Medulla oblongata (tissue), 1 donor: ENCODE results near the gene TRMT10C.
"Not testable (repeated sequence)": the region's sequence is repeated elsewhere in the genome, so short reads cannot be mapped to it uniquely, and the experiment has no call there.

Source experiments
- DNase-seq: peaks from one replicate; pipeline ENCODE4 v3.0.0-alpha.2; 2015; ENCODE audit errors: extremely low spot score

TRMT10C gene

DNA sequence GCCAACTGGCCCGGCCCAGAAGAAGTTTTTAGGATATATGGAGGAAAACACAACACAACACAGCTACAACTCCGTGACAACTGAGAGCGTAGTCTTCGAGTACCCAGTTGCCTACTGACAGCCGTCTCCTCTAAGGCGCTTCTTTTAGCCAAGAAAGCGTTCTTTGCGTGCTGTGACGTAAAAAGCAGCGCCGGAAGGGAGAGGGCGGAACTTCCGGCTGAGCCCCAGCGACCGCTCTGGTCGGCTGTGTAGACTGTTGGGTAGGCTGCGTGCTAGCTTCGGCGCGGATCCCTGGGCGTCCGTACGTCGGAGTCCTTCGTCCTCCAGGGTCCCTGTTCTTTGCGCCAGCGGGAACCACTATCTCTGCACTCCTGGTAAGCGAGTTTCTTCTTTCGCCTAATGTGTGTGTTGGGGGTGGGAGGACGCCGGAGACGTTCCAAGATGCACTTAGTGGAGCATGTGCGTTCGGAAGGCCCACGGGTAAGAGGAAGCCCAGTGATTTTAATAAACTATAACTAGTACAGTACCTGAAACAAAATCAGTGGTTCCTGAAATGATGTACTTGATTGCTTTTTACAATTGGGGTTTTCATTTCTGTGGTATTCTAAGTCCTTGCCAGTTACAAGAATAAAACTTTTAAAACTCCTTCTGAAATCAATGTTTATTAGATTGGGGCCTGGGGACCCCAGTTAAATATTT is at the start of gene TRMT10C:
TRMT10C (plus strand) TSS at position 239 of the 699 bp plus-strand sequence. CDS start 2,914 bp downstream, outside the sequence.
- peak; percentile 94 for DNase-seq

DNA sequence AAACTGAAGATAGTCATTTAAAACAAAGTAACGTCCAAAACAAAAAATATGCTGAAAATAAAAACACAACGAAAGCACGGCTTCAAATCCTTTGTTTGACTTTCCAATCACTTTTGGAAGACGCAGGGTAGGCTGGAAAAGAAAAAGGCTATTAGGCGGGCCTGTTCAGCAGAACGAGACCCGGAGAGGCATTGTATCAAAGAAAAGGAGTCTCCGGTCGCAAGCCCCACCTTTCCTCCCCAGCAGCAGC is 49.3 kb upstream of the TRMT10C start:
- DNase-seq = no peak

DNA sequence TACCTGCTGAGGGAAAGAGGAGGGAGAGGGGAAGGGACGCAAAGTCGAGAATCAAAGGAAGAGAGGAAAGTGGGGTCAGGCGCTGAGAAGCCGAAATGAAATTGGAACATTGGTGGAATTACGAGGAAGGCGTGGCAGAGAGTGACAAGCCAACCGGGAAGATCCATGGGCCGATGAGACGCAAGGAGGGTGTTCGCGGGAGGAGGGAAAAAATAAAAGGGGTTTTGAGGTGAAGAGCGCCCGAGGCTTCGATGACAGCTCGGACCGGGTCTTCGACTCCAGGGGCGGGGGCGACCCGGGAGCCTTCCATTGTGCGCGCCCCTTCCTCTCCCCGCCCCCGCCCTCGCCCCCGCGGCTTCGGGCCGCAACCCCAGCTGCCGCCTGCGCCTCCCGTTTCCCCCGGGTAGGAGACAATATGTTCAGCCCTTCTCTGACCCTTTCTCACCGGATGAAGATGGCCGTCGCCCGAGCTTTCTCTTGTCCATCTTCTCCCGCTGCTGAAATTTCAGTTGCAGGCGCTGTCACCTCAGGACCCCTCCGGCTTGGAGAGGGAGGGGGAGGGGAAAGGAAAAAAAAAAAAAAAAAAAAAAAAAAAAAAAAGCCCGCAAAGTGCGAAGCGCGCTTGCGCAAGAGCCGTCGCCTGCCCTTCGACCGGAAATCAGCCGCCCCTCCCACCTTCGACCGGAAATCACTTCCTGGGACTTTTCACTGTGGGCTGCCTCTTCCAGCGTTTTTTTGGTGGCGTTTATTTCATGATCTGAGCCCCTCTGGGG is 48.8 kb upstream of the TRMT10C start, which contains the start of gene SENP7:
SENP7 (minus strand) TSS at position 567 of the 773 bp plus-strand sequence; CDS start at position 485, 82 bp downstream.
- peak; percentile 86 for DNase-seq

DNA sequence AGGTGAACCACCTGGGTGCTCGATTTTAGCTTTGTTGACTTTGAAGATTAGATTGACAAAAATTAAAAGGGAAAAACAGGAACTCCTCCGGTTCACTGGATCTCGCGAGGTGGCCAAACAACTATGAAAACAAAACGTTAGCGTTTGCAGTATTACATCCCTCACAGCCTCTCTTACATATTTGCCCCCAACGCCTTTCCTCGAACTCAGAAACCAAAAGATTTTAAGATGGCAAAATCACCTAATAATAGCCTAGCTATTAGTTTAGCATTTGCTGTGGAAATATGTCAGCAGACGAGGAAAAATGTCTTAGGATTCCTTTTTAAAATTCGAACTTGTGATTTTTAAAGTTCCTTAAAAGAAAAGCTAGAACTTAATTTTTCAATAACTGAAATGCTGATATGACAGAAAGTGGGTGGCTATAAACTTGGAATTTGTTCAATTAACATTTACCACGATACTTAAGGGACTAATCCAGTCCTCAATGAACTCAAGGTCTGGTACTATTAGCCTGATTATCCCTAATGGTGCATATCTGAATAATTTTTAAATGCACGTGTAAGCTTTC is 48.2 kb upstream of the TRMT10C start:
- DNase-seq = no peak

DNA sequence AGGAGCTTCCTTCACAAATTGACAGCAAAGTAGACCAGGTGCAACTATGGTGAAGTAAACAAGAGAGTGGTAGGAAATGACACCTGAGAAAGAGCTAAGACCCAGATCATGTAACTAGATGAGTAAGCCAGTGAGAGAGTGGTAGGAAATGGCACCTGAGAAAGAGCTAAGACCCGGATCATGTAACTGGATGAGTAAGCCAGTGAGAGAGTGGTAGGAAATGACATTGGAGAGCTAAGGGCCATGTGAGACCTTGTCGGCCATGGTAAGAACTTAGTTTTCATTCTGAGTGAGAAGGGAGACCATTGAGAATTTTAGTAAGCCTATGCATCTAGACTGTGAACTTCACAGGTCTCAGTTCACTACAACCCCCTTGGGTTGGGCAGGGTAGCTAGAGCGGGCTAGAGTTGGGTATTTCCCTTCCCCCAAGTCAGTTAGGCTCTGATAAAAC is 43.2 kb upstream of the TRMT10C start:
- no peak for DNase-seq

DNA sequence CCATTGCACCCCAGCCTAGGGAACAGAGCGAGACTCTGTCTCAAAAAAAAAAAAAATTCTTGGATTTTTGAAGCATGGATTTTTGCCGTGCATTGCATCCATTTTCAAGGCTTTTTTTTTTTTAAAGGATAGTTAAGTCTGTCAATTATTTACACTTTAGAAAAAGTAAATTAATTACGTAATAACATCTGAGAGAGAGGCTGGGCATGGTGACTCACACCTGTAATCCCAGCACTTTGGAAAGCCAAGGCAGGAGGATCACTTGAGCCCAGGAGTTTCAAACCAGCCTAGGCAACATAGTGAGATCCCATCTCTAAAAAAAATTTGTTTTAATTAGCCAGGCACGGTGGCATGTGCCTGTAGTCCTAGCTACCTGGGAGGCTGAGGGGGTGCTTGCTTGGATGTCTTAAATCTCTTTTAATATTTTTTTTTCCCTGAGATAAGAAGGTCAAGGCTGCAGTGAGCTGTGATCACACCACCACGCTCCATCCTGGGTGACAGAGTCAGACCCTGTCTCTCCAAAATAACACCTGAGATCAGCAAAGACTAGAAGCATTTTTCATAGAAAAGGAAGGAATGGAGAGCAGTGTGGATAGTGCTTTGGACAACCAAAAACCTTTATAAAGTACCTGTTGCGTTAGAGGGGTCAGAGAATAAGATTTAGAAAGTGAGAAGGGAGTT is 41.8 kb upstream of the TRMT10C start:
- DNase-seq = no peak

DNA sequence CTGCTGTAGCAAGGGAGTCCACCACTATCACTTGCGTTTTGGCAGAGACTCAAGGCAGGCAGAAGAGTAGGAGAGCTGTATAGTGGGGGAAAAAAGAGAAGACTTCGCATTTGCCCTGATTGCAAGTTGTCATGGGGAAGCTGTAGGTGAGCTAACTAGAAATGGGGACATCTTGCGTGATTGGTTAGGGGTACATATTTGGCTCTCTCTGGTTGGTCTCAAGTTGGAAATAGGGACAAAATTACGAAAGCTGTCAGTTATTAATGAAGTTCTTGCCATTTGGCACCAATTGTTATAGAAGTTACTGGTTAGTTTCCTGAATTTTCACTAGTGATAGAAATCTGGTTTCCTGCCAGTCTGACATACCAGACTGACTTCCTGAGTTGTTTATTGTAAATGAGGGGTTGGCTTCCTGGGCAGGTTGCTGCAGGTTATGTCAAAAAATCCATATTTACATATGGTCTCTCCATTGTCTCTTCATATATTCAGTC is 40.4 kb upstream of the TRMT10C start:
- DNase-seq = no peak

DNA sequence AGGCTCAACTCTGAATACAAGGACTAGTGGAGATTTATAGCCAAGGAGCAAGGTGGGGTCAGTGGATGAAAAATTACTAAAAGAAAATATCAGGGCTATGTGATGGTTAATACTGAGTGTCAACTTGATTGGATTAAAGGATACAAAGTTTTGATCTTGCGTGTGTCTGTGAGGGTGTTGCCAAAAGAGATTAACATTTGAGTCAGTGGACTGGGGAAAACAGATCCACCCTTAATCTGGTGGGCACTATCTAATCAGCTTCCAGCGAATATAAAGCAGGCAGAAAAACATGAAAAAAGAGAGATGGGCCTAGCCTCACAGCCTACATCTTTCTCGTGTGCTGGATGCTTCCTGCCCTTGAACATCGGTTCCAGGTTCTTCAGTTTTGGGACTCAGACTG is 34.2 kb upstream of the TRMT10C start:
- DNase-seq = no peak

DNA sequence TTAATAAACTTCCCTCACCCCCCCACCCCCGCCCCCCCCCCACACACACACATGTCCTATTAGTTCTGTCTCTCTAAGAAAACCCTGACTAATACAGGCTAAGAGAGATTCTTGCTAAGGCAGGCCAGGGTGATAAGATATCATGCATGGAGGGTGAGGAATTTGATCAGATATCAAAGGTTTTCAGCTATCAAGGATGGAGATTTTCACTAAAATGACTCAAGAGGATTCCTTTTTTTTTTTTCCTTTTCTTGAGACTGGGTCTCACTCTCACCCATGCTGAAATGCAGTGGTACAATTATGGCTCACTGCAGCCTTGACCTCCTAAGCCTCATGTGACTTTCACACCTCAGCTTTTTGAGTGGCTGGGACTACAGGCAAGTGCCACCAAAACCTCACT is 33.8 kb upstream of the TRMT10C start:
- DNase-seq = no peak

DNA sequence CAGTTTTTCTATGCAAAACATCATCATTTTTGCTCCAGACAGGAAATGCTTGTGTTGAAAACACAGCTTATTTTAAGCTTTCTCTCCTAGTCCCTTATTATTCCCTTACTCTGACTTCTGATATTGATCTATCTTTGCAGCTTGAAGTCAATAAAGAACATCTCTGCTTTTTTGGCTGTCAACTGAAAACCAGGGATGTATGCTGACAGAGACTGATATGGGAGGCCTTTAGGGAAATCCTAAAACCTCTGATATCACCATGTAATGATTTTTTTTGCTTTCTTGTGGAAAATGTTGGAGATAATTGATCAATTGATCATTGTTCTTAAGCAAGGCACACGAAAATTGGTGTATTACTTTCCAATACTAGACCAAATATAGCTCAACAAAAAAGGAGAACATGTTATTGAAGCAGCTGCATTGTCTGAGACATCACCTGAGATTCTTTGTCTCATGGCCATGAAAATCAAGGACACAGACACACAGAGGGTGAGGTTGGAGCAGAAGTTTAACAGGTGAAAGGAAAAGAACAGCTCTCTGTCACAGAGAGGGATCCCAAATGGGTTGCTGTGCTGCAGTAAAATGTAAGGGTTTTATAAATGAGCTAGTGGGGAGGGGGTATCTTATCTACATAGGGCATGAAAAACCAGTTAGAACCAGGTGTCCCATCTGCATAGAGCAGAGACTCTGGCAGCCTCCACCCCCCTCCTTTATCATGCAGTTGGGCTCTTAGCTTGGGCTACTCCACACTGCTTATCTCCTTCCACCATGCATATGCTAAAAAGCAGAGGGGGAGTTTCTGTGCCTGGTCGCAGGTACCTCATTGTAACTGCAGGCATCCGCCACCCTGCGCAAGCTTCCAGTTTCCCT is 31.6 kb upstream of the TRMT10C start:
- DNase-seq = no peak

DNA sequence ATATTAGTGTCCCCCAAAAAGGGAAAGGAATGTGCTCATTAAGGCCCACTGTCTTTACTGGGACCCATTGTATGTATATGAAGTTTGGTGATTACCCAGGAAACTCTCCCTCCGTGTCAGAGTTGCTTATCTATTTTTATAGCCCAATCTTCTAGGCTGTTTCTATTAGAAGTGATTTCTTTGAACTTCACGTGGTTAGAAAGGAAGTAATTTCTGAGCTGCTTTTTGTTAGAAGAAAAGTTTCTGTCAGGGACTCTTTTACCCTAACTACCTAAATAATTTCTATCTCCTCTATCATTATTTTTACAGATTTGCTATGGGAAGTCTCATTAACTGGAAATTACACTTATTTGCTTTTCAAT is 31.0 kb upstream of the TRMT10C start:
- no peak for DNase-seq

DNA sequence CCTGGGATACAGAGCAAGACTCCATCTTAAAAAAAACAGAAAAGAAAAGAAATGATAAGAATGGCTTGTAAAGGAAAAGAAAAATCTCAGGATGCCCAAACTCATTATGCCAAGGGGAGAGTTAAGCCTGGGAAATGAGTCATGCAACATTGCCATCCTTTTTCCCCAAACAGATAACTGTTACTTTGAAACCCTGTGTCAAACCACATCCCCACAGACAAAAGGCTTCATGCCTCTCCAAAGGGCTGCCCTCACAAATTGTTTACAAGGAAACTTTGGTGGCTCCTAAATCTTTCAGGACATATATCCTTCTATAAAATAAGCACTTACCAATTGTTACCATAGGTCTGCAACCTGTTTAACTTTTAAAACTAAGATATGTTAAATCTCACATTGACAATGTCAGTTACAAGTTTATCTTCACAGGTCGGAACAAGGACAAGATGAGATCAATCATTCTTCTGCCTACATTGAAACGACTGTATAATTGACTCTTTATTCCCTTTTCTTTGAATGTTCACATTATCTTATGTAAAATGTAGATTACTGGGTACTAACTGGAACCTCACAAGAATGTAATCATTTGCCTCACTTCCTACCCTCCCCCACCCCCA is 30.1 kb upstream of the TRMT10C start:
- DNase-seq = no peak

DNA sequence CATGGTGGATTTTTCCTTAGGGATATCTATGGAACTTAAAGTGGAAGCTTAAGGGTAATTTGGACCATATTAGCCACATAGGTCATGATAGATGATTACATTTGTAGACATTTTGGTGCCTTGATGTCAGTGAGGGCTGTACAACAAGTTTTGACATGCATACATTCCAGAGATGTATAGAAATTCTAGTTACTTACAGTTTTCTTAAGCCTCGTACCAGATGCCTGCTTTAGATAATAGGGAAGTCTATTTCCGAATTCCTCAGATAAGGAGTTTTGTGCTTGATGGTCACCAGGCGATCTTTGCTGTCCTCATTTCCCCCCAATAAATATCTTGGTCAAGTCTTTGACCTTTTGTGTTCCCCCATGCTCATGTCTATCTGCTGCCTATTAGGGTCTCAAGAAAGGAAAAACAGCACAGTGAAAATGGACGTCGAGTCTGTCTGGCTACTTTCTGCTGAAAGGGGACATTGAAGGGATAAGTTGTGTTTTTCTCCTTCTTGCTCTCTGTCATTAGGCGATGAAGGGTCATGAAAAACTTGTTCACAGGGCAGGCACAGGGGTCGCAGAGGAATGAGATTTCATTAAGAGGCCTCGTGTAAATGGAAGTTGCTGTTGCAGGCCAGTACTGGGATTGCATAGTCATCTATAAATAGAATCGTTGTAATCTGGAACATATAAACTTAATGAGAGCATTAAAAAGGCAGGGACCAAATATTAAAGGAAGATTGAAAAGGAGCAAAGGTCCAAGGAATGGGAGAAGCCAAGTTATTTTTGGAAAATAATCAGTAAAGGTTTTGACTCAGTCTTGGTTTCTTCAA is 28.7 kb upstream of the TRMT10C start:
- no peak for DNase-seq

DNA sequence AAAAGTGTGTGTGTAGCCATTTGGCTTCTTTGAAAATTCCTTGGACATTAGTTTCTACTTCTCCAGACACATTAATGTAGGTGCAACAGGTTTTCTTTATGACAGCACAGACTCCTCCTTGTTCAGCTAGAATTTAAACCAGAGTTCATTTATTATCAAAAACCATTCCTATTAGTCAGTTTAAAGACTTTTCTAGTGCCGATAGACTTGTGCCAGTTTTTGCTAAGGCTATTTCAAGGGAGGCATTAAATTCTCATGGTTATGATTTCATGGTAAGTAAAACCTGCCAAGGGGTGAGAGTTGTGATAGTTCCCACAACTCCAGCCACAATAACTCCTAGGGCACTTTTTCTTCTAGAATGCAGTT is 28.1 kb upstream of the TRMT10C start:
- DNase-seq = no peak

DNA sequence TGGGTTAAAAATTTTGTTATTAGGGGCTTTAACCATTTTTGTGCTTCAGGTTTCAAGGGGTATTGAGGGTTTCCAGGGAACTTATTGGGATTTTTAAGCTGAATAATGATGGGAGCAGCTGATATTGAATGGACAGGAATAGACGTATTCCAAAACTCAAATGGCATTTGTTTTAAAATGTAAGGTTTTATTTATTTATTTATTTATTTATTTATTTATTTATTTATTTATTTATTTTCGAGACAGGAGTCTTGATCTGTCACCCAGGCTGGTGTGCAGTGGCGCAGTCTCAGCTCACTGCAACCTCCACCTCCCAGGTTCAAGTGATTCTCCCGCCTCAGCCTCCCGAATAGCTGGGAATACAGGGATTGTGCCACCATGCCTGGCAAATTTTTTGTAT is 26.4 kb upstream of the TRMT10C start:
- no peak for DNase-seq

DNA sequence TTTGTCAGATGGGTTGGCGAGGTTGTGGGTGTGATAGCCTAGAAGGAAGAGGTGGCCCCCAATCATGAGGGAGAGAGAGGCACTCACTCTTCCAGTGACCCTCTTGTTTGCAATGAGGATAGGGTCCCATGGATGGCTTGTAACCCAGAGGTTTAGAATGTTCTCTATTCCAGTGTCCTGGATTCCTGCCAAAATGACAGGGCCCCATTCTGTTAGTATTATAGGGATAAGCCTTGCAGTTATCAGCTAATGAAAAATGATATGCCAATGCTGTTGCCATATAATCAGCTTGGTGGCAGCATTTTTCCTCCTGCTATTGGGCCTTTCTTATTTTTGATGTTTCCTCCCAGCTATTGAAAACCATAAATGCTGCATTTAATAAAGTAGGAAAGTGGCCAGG is 25.4 kb upstream of the TRMT10C start:
- DNase-seq = no peak

DNA sequence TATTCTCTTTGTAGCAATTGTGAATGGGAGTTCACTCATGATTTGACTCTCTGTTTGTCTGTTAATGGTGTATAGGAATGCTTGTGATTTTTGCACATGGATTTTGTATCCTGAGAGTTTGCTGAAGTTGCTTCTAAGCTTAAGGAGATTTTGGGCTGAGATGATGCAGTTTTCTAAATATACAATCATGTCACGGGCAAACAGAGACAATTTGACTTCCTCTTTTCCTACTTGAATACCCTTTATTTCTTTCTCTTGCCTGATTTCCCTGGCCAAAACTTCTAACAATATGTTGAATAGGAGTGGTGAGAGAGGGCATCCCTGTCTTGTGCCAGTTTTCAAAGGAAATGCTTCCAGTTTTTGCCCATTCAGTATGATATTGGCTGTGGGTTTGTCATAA is 24.7 kb upstream of the TRMT10C start:
- DNase-seq = not testable (repeated sequence)

DNA sequence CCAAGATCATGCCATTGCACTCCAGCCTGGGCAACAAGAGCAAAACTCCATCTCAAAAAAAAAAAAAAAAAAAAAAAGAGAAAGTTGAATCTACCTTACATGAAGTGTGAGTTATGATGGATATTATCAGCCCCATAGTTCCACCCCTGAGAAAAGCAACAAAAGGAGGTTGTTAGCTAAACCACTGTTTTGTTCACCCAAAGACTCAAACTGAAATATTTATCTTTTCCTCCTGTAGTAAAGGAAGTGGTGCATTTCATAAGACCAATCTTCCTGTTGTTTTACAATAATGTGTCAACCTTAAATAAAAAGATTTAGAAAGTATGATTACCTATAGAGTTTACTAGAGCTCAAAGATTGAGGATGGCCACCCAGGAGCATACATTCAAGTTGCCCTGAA is 18.7 kb upstream of the TRMT10C start:
- no peak for DNase-seq

DNA sequence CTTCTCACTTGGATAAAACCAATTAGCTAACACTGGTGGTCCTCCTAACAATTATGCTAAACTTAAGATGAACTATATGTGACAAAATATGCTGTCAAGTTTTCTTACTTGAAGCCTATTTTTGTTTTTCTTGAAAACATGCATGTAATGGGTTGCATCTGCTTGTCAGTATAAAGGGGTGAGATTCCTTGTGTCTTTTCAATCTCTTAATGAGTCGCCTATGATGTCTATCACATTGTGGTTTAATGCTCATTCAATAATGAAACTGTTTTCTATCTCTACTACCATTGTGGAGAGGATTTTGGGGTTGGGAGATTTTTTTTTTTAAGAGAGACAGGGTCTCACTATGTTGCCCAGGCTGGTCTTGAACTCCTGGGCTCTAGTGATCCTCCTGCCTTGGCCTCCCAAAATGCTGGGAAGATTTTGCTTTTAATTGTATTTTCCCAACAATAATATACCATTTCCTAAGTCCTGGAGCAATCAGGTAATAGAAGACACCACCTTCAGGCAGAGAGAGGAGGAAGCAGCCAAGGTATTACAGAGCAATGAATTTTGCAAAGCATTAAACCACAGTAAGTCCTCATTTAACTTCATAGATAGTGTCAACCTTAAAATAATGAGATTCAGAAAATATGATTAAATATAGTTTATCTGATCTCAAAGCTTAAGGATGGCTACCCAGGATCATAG is 17.4 kb upstream of the TRMT10C start:
- DNase-seq = no peak
